Measurements from ENCODE around the gene STBD1.

STBD1 gene

GRCh38 chr4:76305971-76306881 is at the start of gene STBD1:
STBD1 (plus strand) TSS chr4:76306733; CDS start chr4:76306770, 37 bp downstream.
- Histone ChIP-seq H3K4me1 (ENCODE audit: insufficient read depth, poor library complexity, severe bottlenecking) (peaks cover 11% of the 10 kb centered on the region), H3K36me3 (ENCODE audit: low read depth) (peaks cover 4% of the 10 kb centered on the region; the same call in 1 of the 2 replicates), H3K27ac (ENCODE audit: poor library complexity, severe bottlenecking) (peak within 1 kb of the TSS; percentile 47), H3K4me3 (ENCODE audit: severe bottlenecking) (peak within 1 kb of the TSS; percentile 54), H3K27me3 (ENCODE audit: insufficient read depth, poor library complexity, severe bottlenecking) (no peaks in the 10 kb centered on the region), H3K9me3 (ENCODE audit: severe bottlenecking) (no peaks in the 10 kb centered on the region)
- DNase-seq (ENCODE audit: low spot score) (peak; percentile 67), ATAC-seq (ENCODE audit: low read depth) (peak; percentile 79)
- TF ChIP-seq CTCF (IDR thresholded peaks at IDR 0.05; ENCODE audit: poor library complexity, severe bottlenecking) = no peak

DNA sequence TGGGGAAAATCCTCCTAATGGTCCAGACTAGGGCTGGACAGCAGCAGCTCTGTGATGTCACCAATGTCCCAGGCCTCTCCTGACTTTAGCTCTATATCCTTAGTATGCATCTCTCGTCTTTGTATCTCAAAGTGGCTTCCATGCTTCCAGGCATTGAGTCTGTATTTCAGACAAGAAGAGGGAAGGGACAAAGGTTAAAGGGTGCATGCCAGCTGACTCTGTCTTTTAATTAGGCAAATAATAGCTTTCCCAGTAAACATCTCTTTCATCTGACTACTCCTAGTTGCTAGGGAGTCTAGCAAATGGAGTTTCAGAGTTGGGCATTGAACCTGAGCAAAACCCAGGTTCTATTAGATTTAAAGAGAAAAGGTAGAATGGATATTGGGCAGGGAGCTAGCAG is 49.6 kb upstream of the STBD1 start:
- DNase-seq (ENCODE audit: low spot score) = no peak
- Histone ChIP-seq H3K36me3 (ENCODE audit: low read depth) (no peaks in the 10 kb centered on the region), H3K4me1 (ENCODE audit: insufficient read depth, poor library complexity, severe bottlenecking) (no peaks in the 10 kb centered on the region), H3K27me3 (ENCODE audit: insufficient read depth, poor library complexity, severe bottlenecking) (peaks cover 3% of the 10 kb centered on the region), H3K27ac (ENCODE audit: poor library complexity, severe bottlenecking) (no peak overlapping the region), H3K4me3 (ENCODE audit: severe bottlenecking) (no peak overlapping the region), H3K9me3 (ENCODE audit: severe bottlenecking) (peaks cover 6% of the 10 kb centered on the region)
- no peak for ATAC-seq (ENCODE audit: low read depth)
- TF ChIP-seq CTCF (IDR thresholded peaks at IDR 0.05; ENCODE audit: poor library complexity, severe bottlenecking) = no peak

DNA sequence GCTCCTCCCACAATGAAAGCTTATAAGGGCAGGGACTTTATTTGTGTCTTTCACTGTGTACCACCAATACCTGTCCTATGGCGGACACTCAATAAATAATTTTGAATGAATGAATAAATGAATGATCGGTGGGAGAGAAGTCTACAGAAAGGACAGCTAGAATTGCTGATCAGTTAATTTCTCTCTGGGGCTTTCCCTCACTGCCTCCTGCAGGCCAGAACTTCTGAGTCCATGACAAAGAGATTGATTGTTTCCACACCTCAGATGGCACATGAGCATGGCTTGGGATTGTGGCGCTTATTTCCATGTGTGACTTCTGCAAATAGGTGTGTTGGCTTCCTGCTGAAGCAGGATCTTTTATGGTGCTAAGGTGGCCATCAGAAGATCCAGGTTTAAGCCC is 48.7 kb upstream of the STBD1 start:
- DNase-seq (ENCODE audit: low spot score) (no peak), ATAC-seq (ENCODE audit: low read depth) (no peak)
- TF ChIP-seq CTCF (IDR thresholded peaks at IDR 0.05; ENCODE audit: poor library complexity, severe bottlenecking) = no peak
- H3K27ac ChIP-seq (ENCODE audit: poor library complexity, severe bottlenecking) = no peak overlapping the region
- peaks cover 3% of the 10 kb centered on the region for H3K27me3 ChIP-seq (ENCODE audit: insufficient read depth, poor library complexity, severe bottlenecking)
- H3K36me3 ChIP-seq (ENCODE audit: low read depth) = no peaks in the 10 kb centered on the region
- no peak overlapping the region for H3K4me3 ChIP-seq (ENCODE audit: severe bottlenecking)
- H3K9me3 ChIP-seq (ENCODE audit: severe bottlenecking) = peaks cover 6% of the 10 kb centered on the region
- no peaks in the 10 kb centered on the region for H3K4me1 ChIP-seq (ENCODE audit: insufficient read depth, poor library complexity, severe bottlenecking)

DNA sequence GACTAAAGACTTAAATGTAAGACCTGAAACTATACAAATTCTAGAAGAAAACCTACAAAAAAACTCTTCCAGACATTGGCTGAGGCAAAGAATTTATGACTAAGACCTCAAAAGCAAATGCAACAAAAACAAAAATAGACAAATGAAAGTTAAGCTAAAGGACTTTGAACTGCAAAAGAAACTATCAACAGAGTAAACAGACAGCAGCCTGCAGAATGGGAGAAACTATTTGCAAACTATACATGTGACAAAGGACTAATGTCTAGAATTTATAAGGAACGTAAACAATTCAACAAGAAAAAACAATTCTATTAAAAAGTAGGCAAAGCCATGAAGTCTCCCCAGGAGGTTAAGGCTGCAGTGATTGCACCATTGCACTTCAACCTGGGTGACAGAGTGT is 46.0 kb upstream of the STBD1 start:
- Histone ChIP-seq H3K4me3 (ENCODE audit: severe bottlenecking) (no peak overlapping the region), H3K27ac (ENCODE audit: poor library complexity, severe bottlenecking) (no peak overlapping the region), H3K27me3 (ENCODE audit: insufficient read depth, poor library complexity, severe bottlenecking) (peaks cover 3% of the 10 kb centered on the region), H3K4me1 (ENCODE audit: insufficient read depth, poor library complexity, severe bottlenecking) (no peaks in the 10 kb centered on the region), H3K9me3 (ENCODE audit: severe bottlenecking) (peaks cover 6% of the 10 kb centered on the region), H3K36me3 (ENCODE audit: low read depth) (no peaks in the 10 kb centered on the region)
- ATAC-seq (ENCODE audit: low read depth) (no peak), DNase-seq (ENCODE audit: low spot score) (no peak)
- no peak for TF ChIP-seq CTCF (IDR thresholded peaks at IDR 0.05; ENCODE audit: poor library complexity, severe bottlenecking)

All from RWPE2 (cell line).